Measurements from ENCODE around the gene SLC30A5.
A peak's percentile ranks its signal among the peaks of the same experiment; 100 is the strongest.
"Not testable (repeated sequence)": the region's sequence is repeated elsewhere in the genome, so short reads cannot be mapped to it uniquely, and the experiment has no call there.

Gene SLC30A5
- 24.0 to 37.6 reads per million in 2 donors for total RNA-seq

DNA sequence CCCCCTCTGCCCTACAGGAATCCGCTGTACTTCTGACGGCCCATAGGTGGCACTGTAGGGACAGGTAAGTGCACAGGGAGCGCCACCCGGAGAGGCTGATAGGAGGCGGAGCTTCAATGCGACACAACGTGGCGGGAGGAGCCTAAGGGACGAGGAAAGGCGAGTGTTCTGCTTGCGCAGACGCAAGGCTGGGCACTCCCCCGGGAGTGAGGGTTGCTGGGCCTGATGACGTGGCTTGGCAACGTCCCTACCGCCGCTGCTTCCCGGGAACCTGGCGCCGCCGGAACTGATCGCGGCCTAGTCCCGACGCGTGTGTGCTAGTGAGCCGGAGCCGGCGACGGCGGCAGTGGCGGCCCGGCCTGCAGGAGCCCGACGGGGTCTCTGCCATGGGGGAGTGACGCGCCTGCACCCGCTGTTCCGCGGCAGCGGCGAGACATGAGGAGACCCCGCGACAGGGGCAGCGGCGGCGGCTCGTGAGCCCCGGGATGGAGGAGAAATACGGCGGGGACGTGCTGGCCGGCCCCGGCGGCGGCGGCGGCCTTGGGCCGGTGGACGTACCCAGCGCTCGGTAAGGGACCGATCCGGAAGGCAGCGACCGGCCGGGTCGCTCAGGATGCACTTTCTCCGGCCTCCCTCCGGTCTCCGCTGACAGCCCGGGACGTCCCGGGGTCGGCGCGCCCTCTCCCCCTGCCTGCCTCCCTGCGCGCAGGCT lies at the start of gene SLC30A5:
Gene SLC30A5 (plus strand): TSS at position 244 of the 712 bp plus-strand sequence. CDS start 242 bp downstream, at position 486.
- peak; percentile 92 to 99 (median 98) for DNase-seq

- not testable (repeated sequence) for DNase-seq
Observed at GRCh38 chr5:69045213-69045612, 48.6 kb upstream of the SLC30A5 start.

- peak in 1 of 5 experiments; percentile 9 for DNase-seq
Observed at GRCh38 chr5:69046375-69046957, 47.3 kb upstream of the SLC30A5 start.

- DNase-seq = peak in 1 of 5 experiments; percentile 32
Observed at GRCh38 chr5:69048230-69048629, 45.6 kb upstream of the SLC30A5 start.

GRCh38 chr5:69049151-69049550 lies 44.7 kb upstream of the SLC30A5 start:
- DNase-seq = no peak

- no peak for DNase-seq
Observed at GRCh38 chr5:69049796-69050195, 44.0 kb upstream of the SLC30A5 start.

GRCh38 chr5:69050214-69050613 lies 43.6 kb upstream of the SLC30A5 start:
- DNase-seq = no peak

GRCh38 chr5:69052181-69052580 lies 41.6 kb upstream of the SLC30A5 start:
- DNase-seq = no peak

DNA sequence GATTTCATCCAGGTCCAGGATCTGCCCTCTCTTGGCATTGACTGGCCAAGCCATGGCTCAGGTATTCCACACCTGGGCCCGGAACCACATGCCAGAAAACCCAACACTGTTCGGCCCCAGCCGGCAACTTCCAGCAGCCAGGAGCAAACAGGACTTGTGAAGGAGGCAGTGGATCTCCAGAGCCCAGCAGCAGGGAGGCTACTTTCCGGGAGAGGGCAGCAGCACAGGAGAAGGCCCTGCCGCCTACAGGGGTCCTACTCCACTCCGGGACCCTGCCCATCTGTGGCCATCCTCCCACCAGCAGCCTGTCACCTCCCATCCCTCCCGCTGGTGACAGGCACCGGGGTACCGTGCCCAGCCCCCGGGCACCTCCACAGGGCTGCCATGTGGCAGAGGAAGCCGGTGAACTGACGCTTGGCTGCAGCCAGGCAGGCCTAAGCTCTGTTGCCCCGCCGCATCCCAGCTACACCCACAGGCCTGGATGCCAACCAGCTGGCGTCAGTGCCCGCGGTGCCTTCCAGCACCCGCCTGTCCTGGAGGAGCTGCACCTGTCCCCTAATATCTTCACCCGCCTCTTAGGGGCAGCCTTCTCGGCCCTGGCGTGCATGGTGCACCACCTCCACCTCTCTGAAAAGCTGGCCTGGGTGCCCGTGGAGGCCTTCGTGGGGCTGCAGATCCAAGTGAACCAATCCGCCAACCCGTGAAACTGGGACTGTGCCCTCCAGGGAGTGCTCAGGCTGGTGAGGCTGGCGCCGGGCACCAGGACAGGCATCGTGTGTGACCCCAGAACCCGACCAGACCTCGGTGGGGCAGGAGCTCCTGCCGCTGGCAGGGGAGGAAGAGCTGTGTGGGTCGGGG lies 18.9 kb upstream of the SLC30A5 start:
- DNase-seq = no peak

DNA sequence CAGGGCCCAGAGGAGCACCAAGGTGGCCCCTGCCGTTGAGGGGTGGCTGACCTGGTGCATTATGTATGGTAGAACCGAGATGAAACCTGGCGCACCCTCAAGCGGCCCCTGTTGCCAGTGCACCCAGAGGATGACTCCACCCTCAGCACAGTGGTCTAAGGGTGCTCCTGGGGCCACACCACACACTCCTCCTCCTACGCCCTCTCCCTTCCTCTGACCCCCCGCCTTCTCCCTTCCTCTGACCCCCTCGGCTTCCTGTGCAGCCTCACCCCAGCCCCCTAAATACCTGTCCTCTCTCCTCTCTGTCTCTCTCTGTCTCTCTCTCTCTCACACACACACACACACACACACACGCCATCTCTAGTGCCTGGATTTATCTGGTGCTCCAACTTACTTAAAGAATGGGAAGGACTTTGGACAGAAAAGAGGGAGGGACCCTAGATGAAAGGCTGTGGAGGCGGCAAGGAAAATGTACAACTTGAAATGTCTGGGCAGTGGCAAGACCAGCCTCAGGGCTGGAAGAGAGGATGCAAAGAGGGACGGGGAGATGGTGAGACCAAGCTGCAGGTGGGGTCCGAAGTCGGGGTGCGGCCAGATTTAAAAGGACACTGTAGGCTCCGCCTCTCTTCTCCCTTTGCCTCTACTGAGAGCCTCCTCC lies 18.2 kb upstream of the SLC30A5 start:
- DNase-seq = no peak

GRCh38 chr5:69078921-69079540 lies 14.8 kb upstream of the SLC30A5 start:
- no peak for DNase-seq

DNA sequence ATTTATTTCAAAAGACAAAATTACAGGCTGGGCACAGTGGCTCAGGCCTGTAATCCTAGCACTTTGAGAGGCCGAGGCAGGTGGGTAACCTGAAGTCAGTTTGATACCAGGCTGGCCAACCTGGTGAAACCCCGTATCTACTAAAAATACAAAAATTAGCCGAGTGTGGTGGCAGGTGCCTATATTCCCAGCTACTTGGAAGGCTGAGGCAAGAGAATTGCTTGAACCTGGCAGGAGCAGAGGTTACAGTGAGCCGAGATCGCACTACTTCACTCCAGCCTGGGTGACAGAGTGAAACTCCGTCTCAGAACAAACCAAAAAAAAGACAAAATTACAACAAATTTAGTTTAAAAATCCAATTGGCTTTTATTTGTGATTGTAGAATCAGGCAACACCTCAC lies 14.3 kb upstream of the SLC30A5 start:
- DNase-seq = no peak

GRCh38 chr5:69083412-69083811 lies 10.4 kb upstream of the SLC30A5 start:
- DNase-seq = no peak

DNA sequence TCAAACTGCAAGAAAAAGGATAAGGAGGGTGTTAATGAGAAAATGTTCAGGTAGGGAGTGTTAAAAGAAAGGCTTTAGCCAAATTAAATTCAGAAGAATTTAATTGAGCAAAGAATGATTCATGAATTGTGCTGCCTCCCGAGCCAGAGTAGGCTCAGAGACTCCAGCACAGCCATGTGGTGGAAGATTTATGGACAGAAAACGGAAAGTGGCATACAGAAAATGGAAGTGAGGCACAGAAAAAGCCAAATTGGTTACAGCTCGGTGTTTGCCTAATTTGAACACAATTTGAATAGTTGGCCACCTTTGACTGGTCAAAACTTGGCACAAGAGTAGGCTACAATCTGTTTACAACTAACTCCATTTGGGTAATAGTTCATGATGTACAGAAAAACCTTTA lies 9.6 kb upstream of the SLC30A5 start:
- DNase-seq = no peak

- no peak for DNase-seq
Observed at GRCh38 chr5:69084903-69085302, 8.9 kb upstream of the SLC30A5 start.

GRCh38 chr5:69086206-69086605 lies 7.6 kb upstream of the SLC30A5 start:
- DNase-seq = no peak

DNA sequence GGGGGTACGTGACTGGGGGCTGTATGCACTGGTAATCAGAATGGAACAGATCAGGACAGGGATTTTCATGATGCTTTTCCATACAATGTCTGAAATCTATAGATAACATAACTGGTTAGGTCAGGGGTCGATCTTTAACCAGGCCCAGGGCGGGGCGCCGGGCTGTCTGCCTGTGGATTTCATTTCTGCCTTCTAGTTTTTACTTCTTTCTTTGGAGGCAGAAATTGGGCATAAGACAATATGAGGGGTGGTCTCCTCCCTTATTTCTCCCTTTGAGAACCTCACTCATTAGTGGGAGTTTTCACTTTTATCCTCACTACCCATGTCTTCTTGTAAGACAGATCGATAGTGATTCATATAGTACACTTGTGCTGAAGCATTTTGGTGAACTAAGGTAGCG lies 5.8 kb upstream of the SLC30A5 start:
- not testable (repeated sequence) for DNase-seq

DNA sequence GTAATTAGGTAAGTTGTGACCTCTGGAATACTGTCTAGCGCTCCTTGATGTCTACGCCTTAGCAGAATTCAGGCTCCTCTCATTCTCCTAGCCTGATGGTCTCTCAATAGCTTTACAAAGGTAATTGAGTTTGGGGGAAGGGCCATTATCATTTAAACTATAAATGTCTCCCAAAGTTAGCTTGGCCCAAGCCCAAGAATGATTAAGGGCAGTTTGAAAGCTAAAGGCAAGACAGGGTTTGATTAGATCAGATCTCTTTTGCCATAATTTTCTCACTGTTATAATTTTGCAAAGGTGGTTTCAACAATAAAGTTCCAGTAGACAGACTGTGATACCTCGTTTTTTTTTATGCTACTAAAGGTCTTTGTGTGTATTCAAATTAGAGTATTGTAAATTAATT lies 3.7 kb upstream of the SLC30A5 start:
- no peak for DNase-seq

GRCh38 chr5:69091771-69092170 lies 2.0 kb upstream of the SLC30A5 start:
- DNase-seq = no peak

DNA sequence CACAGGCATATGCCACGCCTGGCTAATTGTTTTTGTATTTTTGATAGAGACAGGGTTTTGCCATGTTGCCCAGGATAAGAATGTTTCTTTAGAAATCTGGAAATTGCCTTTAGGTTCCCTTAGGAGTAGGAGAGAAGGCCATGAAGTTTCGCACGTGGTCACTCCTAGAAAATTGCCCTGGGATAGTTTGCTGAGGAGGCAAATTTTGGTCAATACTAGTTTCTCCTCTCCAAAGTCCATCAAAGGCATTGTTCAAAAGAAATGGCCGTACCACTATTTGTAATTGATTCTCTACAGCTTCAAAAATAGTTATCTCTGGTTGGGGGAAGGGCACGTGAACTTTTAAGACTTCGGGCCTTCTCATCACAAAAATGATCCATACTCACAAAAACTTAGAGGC lies 845 bp upstream of the SLC30A5 start:
- DNase-seq = no peak

GRCh38 chr5:69099302-69099701 lies 5.5 kb downstream of the SLC30A5 start:
- no peak for DNase-seq

DNA sequence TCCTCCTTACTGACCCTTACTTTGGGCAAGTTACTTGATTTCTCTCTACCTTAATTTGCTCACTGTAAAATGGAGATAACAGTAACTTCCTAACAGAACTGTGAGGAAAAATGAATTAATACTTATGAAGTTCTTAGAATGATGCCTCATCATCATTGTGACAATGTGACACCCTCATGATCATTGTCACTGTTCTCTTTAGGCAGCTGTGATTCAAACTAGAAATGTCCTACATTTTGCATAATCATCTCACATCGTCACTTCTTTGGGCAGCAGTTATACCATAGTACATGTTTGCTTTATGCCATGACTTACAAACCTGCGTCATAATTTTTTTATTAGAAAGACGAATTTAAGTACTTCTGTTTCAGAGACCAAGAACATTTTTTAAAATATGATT lies 9.7 kb downstream of the SLC30A5 start:
- DNase-seq = no peak
